ENCODE results near the gene FES.

FES gene

DNA sequence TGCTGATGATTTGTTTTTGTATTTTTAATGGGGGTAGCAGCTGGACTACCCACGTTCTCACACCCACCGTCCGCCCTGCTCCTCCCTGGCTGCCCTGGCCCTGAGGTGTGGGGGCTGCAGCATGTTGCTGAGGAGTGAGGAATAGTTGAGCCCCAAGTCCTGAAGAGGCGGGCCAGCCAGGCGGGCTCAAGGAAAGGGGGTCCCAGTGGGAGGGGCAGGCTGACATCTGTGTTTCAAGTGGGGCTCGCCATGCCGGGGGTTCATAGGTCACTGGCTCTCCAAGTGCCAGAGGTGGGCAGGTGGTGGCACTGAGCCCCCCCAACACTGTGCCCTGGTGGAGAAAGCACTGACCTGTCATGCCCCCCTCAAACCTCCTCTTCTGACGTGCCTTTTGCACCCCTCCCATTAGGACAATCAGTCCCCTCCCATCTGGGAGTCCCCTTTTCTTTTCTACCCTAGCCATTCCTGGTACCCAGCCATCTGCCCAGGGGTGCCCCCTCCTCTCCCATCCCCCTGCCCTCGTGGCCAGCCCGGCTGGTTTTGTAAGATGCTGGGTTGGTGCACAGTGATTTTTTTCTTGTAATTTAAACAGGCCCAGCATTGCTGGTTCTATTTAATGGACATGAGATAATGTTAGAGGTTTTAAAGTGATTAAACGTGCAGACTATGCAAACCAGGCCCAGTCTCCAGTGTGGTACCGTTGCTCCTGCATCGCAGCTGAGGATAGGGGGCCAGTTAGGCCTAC, 1.4 kb upstream of the FES start:
- Histone ChIP-seq H3K9me2 (ENCODE audit: low read depth, low read length) (no peaks in the 10 kb centered on the region), H3K4me3 (ENCODE audit: low read depth, low read length, poor library complexity, severe bottlenecking) (no peak overlapping the region), H3K9me3 (ENCODE audit: low read length) (no peaks in the 10 kb centered on the region), H3K27ac (ENCODE audit: low read depth, low read length, poor library complexity, severe bottlenecking) (no peak overlapping the region), H2AFZ (ENCODE audit: low read length) (no peak overlapping the region), H3K4me1 (ENCODE audit: insufficient read depth, low read length, severe bottlenecking) (no peaks in the 10 kb centered on the region), H3K4me2 (ENCODE audit: low read length) (no peak overlapping the region), H3K36me3 (ENCODE audit: insufficient read depth, low read length) (no peaks in the 10 kb centered on the region), H3K27me3 (ENCODE audit: insufficient read depth, low read length) (no peaks in the 10 kb centered on the region; the same call in 1 of the 2 replicates), H3K9ac (ENCODE audit: low read length) (no peak overlapping the region), H3F3A (ENCODE audit: insufficient read depth, low read length) (no peaks in the 10 kb centered on the region), H3K79me2 (ENCODE audit: insufficient read depth, low read length) (no peaks in the 10 kb centered on the region), H4K20me1 (ENCODE audit: insufficient read depth, low read length) (no peaks in the 10 kb centered on the region)
- TF ChIP-seq, protein P1, sequence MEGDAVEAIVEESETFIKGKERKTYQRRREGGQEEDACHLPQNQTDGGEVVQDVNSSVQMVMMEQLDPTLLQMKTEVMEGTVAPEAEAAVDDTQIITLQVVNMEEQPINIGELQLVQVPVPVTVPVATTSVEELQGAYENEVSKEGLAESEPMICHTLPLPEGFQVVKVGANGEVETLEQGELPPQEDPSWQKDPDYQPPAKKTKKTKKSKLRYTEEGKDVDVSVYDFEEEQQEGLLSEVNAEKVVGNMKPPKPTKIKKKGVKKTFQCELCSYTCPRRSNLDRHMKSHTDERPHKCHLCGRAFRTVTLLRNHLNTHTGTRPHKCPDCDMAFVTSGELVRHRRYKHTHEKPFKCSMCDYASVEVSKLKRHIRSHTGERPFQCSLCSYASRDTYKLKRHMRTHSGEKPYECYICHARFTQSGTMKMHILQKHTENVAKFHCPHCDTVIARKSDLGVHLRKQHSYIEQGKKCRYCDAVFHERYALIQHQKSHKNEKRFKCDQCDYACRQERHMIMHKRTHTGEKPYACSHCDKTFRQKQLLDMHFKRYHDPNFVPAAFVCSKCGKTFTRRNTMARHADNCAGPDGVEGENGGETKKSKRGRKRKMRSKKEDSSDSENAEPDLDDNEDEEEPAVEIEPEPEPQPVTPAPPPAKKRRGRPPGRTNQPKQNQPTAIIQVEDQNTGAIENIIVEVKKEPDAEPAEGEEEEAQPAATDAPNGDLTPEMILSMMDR (IDR thresholded peaks at IDR 0.05; ENCODE audit: low read length), result no peak

DNA sequence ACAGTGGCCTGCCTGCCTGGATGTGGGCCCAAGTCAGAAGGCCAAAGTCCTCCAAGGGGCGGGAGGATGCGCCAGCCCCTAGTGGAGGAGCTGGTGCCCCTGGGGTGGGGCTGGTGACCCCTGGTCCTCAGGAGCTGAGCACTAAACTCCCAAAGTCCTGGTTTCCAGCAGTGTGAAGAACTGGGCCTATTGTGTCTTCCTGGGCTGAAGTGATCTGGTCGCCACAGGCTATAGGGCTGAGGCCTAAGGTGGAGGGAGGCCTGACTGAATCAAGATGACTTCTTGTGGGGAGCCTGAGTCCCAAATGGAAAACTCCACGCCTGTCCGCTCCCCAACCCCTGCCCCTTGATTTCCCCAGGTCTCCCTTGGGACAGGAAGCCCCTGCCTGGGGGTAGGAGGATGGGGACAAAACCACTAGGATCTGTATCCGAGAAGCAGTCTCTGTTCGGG, 753 bp upstream of the FES start:
- H3K27ac ChIP-seq (ENCODE audit: low read depth, low read length, poor library complexity, severe bottlenecking), result no peak overlapping the region
- no peaks in the 10 kb centered on the region for H4K20me1 ChIP-seq (ENCODE audit: insufficient read depth, low read length)
- no peak for TF ChIP-seq EZH2 (IDR thresholded peaks at IDR 0.05; ENCODE audit: borderline replicate concordance, low read length)
- TF ChIP-seq, protein P1 (IDR thresholded peaks at IDR 0.05; ENCODE audit: low read length), result no peak
- H3K79me2 ChIP-seq (ENCODE audit: insufficient read depth, low read length), result no peaks in the 10 kb centered on the region
- H3K27me3 ChIP-seq (ENCODE audit: insufficient read depth, low read length), result no peaks in the 10 kb centered on the region; the same call in 1 of the 2 replicates
- H3K9me3 ChIP-seq (ENCODE audit: low read length), result no peaks in the 10 kb centered on the region
- H3K9ac ChIP-seq (ENCODE audit: low read length), result no peak overlapping the region
- H3K4me1 ChIP-seq (ENCODE audit: insufficient read depth, low read length, severe bottlenecking), result no peaks in the 10 kb centered on the region
- H3F3A ChIP-seq (ENCODE audit: insufficient read depth, low read length), result no peaks in the 10 kb centered on the region
- no peaks in the 10 kb centered on the region for H3K36me3 ChIP-seq (ENCODE audit: insufficient read depth, low read length)
- no peak overlapping the region for H2AFZ ChIP-seq (ENCODE audit: low read length)
- H3K4me3 ChIP-seq (ENCODE audit: low read depth, low read length, poor library complexity, severe bottlenecking), result no peak overlapping the region
- H3K9me2 ChIP-seq (ENCODE audit: low read depth, low read length), result no peaks in the 10 kb centered on the region
- H3K4me2 ChIP-seq (ENCODE audit: low read length), result no peak overlapping the region; the same call in 1 of the 2 replicates

DNA sequence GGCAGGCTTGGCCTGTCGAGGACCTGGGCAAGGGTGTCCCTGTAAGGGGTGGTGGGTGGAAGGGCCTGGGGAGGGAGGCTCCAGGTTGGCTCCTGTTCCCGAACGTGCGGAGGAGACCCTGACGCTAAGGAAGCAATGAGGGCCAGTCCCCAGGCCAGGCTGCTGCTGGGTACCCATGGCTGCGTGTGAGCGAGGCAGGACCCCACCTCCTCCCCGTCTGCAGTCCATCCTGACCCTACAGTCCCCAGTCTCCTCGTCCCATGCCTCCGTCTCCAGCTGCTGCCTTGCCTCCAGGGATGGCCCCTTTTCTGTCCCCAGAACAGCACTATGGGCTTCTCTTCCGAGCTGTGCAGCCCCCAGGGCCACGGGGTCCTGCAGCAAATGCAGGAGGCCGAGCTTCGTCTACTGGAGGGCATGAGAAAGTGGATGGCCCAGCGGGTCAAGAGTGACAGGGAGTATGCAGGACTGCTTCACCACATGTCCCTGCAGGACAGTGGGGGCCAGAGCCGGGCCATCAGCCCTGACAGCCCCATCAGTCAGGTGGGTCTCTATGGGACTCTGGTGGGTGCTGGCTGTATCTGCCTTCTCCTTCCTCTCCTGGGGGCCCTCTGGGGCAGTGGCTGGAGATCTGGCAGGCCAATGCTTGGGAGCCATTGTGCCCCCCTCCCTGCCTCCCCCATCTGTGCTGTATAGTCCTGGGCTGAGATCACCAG, 571 bp downstream of the FES start:
- H3K79me2 ChIP-seq (ENCODE audit: insufficient read depth, low read length), result no peaks in the 10 kb centered on the region
- H3K27me3 ChIP-seq (ENCODE audit: insufficient read depth, low read length), result no peaks in the 10 kb centered on the region; the same call in 1 of the 2 replicates
- no peak overlapping the region for H3K9ac ChIP-seq (ENCODE audit: low read length)
- no peaks in the 10 kb centered on the region for H4K20me1 ChIP-seq (ENCODE audit: insufficient read depth, low read length)
- TF ChIP-seq, protein P1 (IDR thresholded peaks at IDR 0.05; ENCODE audit: low read length), result no peak
- TF ChIP-seq EZH2 (IDR thresholded peaks at IDR 0.05; ENCODE audit: borderline replicate concordance, low read length), result no peak
- no peaks in the 10 kb centered on the region for H3K36me3 ChIP-seq (ENCODE audit: insufficient read depth, low read length)
- no peak overlapping the region for H2AFZ ChIP-seq (ENCODE audit: low read length)
- H3K4me3 ChIP-seq (ENCODE audit: low read depth, low read length, poor library complexity, severe bottlenecking), result no peak overlapping the region
- H3F3A ChIP-seq (ENCODE audit: insufficient read depth, low read length), result no peaks in the 10 kb centered on the region
- H3K9me2 ChIP-seq (ENCODE audit: low read depth, low read length), result no peaks in the 10 kb centered on the region
- no peaks in the 10 kb centered on the region for H3K9me3 ChIP-seq (ENCODE audit: low read length)
- no peak overlapping the region for H3K27ac ChIP-seq (ENCODE audit: low read depth, low read length, poor library complexity, severe bottlenecking)
- no peaks in the 10 kb centered on the region for H3K4me1 ChIP-seq (ENCODE audit: insufficient read depth, low read length, severe bottlenecking)
- peak overlapping the region; percentile 1; the same call in 1 of the 2 replicates for H3K4me2 ChIP-seq (ENCODE audit: low read length)

Data from OCI-LY1 (cell line).